Keratinocyte (primary cell): ENCODE data around the gene TMEM132D.

Experiments
- EZH2 ChIP-seq: IDR thresholded peaks from one replicate; pipeline ENCODE4 v1.6.1; 2012; ENCODE audit warnings: inconsistent platforms, mild to moderate bottlenecking, low read length, moderate library complexity
- TF ChIP-seq, protein P1 (sequence below), 3 experiments: IDR thresholded peaks in 1 of 3; conservative IDR thresholded peaks in 1 of 3; optimal IDR thresholded peaks in 1 of 3; 2 replicates in 2 of 3; 3 replicates in 1 of 3; pipeline versions ENCODE3 to v1.5.1; 2011; ENCODE audit warnings: low read length in 3 of 3, mild to moderate bottlenecking in 3 of 3, moderate library complexity in 2 of 3, control low read depth in 1 of 3, inconsistent platforms in 1 of 3; ENCODE audit not compliant: insufficient read depth in 2 of 3; ENCODE audit errors: extremely low read depth in 1 of 3

DNA sequence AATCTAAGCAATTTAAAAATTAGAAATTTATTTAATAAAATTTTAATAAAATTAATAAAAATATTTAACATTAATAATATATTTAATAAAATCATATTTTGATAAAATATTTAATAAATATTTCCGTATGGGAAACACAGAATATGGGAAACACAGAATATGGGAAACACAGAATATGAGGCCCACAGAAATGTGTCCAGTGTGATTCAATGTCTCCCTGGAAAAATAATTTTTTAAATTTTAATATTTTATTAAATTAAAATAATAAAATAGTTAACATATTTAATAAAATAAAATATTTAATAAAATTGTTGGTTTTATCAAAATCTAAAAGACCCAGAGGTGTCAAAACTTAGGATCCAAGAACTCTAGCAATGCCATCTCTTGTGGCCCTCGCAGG lies 186.4 kb downstream of the TMEM132D start:
- TF ChIP-seq, protein P1, sequence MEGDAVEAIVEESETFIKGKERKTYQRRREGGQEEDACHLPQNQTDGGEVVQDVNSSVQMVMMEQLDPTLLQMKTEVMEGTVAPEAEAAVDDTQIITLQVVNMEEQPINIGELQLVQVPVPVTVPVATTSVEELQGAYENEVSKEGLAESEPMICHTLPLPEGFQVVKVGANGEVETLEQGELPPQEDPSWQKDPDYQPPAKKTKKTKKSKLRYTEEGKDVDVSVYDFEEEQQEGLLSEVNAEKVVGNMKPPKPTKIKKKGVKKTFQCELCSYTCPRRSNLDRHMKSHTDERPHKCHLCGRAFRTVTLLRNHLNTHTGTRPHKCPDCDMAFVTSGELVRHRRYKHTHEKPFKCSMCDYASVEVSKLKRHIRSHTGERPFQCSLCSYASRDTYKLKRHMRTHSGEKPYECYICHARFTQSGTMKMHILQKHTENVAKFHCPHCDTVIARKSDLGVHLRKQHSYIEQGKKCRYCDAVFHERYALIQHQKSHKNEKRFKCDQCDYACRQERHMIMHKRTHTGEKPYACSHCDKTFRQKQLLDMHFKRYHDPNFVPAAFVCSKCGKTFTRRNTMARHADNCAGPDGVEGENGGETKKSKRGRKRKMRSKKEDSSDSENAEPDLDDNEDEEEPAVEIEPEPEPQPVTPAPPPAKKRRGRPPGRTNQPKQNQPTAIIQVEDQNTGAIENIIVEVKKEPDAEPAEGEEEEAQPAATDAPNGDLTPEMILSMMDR (optimal IDR thresholded peaks at IDR 0.05 in 1 of 3, IDR thresholded peaks at IDR 0.05 in 1 of 3, conservative IDR thresholded peaks at IDR 0.05 in 1 of 3; ENCODE audit: extremely low read depth in 1 of 3, insufficient read depth in 2 of 3, low read length in 3 of 3) = no peak
- TF ChIP-seq EZH2 = no peak
